Spleen (tissue), 7 donors: ENCODE measurements around the gene CNTN5.

Experiments used
- CTCF ChIP-seq, 11 experiments: fragments of 200-600 bp in 7 of 11; fragments of 450-650 bp in 4 of 11; sonication (generic) in 4 of 11; IDR thresholded peaks in 8 of 11; conservative IDR thresholded peaks in 3 of 11; 1 replicate in 7 of 11; 2 replicates in 4 of 11; pipeline versions ENCODE4 v1.4.0 to v1.8.0; 2016 to 2021; ENCODE audit warnings: antibody characterized with exemption in 11 of 11, inconsistent platforms in 4 of 11, mild to moderate bottlenecking in 1 of 11
- POLR2A ChIP-seq, 3 donors: fragments of 450-650 bp; IDR thresholded peaks; one replicate each; pipeline ENCODE4 v1.5.1; 2017; ENCODE audit warnings: antibody characterized with exemption in 3 of 3, mild to moderate bottlenecking in 1 of 3
- donor health status: DM: no; HTN: no; CAD: no; lungs with moderate emphysema.
- donor health status: DM: no; HTN: no; CAD: no.
- donor health status: DM: no; HTN: no; CAD: no.

DNA sequence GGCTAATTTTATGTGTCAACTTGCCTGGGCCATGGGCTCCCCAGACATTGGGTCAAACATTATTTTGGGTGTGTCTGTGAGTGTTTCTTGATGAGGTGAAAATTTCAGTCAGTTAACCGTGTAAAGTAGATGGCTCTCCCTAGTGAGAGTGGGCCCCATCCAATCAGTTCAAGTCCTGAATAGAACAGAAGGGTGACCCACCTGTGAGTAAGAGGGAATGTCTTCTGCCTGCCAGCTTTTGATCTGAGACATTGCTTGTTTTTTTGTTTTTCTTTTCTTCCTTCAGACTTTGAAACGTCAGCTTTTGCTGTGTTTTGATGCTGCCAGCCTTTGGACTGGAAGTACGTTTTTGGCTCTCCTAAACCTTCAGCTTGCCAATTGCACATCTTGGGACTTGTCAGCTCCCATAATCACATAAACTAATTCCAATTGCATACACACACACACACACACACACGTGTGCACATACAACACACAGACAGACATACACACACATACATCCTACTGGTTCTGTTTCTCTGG, 300.1 kb downstream of the CNTN5 start:
- TF ChIP-seq CTCF (IDR thresholded peaks at IDR 0.05 in 8 of 11, conservative IDR thresholded peaks at IDR 0.05 in 3 of 11): no peak
- TF ChIP-seq POLR2A (IDR thresholded peaks at IDR 0.05): no peak
